ENCODE data around the gene NHLRC4. TPM values are rescaled to one million over a fixed set of nuclear protein-coding genes. Genes with fewer than 3 reads are reported as not detected.

NHLRC4 gene
- total RNA-seq, 2 donors from 2014 or later, result 0.33 to 0.48 TPM

GRCh38 chr16:526181-527014 is 40.4 kb upstream of the NHLRC4 start:
- Mint-ChIP-seq H3K36me3 (no peaks in the 10 kb centered on the region), H3K4me1 (ENCODE audit: low read depth in 2 of 2) (peaks cover 21 to 34% of the 10 kb centered on the region in 2 donors), H3K4me3 (peak overlapping the region; percentile 87), H3K27me3 (no peaks in the 10 kb centered on the region), H3K9me3 (no peaks in the 10 kb centered on the region), H3K27ac (peak overlapping the region; percentile 92 to 93)
- DNase-seq (ENCODE audit: low spot score) (no peak), ATAC-seq (no peak)

GRCh38 chr16:527015-527903 is 39.5 kb upstream of the NHLRC4 start, which contains the start of gene CAPN15:
Gene CAPN15 (plus strand): TSS chr16:527712. CDS start chr16:546839, 19,127 bp downstream.
- H3K27me3 Mint-ChIP-seq, result no peaks in the 10 kb centered on the region
- peak within 1 kb of the TSS; percentile 93 to 94 for H3K27ac Mint-ChIP-seq
- ATAC-seq, result peak; percentile 84 to 91
- DNase-seq (ENCODE audit: low spot score), result peak; percentile 90
- peaks cover 21 to 34% of the 10 kb centered on the region in 2 donors for H3K4me1 Mint-ChIP-seq (ENCODE audit: low read depth in 2 of 2)
- H3K36me3 Mint-ChIP-seq, result no peaks in the 10 kb centered on the region
- no peaks in the 10 kb centered on the region for H3K9me3 Mint-ChIP-seq
- H3K4me3 Mint-ChIP-seq, result peak within 1 kb of the TSS; percentile 96

DNA sequence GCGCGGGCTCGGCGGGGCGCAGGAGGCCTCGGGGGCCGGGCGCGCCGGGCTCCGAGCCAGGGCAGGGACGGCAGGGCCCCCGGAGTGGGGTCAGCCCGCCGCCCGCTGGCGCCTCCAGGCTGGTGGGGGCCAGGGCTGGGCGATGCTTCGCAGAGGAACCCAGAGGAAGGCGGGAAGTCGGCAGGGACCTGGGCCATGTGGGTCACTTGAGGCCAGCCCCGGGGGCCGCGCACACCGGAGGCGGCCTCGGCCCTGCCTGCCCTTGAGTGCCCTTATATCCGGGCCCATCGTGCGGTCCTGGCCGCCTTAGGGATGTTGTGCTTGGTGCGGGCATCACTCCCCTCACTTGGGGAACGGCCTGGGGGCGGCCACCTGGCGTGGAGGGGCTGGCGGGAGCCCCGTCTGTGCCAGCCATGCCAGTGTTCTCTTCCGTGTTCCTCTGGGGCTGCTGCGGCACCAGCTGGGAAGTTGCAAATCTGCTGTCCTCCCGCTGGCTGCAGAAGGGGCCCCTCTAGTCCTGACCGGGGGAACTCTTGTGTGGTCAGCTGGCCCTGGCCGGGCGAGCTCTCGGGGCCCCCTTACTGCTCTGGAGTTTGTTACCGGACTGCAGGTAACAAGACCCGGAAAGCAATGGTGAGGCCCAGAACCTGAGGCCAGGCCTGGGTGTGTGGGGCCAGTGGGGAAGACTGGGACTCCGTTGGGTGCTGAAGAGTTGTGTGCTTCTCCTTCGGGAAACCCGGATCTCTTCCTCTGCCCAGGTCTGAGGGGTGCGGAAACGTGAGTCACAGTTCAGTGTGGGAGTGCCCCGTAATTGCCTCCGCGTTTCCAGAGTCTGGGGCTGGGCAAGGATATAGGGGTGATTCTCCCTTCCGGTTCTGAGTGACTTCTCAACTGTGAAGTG is 38.4 kb upstream of the NHLRC4 start:
- Mint-ChIP-seq H3K4me1 (ENCODE audit: low read depth in 2 of 2) (peaks cover 21 to 34% of the 10 kb centered on the region in 2 donors), H3K9me3 (no peaks in the 10 kb centered on the region), H3K27ac (peak overlapping the region; percentile 93 to 94), H3K36me3 (no peaks in the 10 kb centered on the region), H3K4me3 (peak overlapping the region; percentile 96), H3K27me3 (no peaks in the 10 kb centered on the region)
- ATAC-seq (peak; percentile 1 to 15), DNase-seq (ENCODE audit: low spot score) (peak; percentile 66)

GRCh38 chr16:529012-529575 is 37.7 kb upstream of the NHLRC4 start:
- H3K36me3 Mint-ChIP-seq, result no peaks in the 10 kb centered on the region
- no peaks in the 10 kb centered on the region for H3K9me3 Mint-ChIP-seq
- DNase-seq (ENCODE audit: low spot score), result no peak
- H3K4me1 Mint-ChIP-seq (ENCODE audit: low read depth in 2 of 2), result peaks cover 21 to 34% of the 10 kb centered on the region in 2 donors
- H3K27me3 Mint-ChIP-seq, result no peaks in the 10 kb centered on the region
- ATAC-seq, result no peak
- H3K4me3 Mint-ChIP-seq, result peak overlapping the region; percentile 96
- H3K27ac Mint-ChIP-seq, result peak overlapping the region; percentile 93 to 94

DNA sequence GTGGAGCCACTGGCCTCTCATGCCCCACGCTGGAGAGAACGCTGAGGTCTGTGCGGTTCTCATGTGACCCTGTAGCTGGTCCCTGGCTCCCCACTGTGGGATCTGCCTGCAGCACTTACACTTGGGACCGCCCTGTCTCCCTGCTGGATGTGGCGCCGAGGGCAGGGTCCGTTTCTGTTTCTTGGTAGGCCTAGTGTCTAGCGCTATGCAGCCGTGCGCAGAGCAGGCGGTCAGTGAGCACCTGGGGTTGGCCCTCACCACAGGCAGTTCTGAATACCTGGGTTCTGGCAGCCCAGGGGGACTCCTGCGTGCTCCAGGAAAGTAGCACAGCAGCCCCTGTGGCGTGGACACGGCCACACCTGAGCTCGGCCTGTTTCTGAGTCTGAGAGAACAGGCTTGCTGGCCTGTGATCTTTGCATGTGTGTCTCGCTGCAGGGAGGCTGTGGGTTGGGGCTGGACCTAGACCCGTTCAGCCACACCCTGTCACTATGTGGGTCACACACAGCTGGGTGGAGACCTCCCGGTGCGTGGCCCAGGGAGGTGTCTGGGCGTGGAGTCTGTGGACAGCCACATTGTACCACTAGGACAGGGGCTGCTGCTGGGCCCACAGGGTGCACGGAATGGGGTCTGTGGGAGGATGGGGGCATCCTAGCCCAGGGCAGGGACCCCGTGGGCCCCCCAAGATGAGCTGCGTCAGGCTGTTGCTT is 36.5 kb upstream of the NHLRC4 start:
- peak overlapping the region; percentile 93 to 94 for H3K27ac Mint-ChIP-seq
- H3K27me3 Mint-ChIP-seq, result no peaks in the 10 kb centered on the region

GRCh38 chr16:531494-532125 is 35.2 kb upstream of the NHLRC4 start:
- ATAC-seq (no peak), DNase-seq (ENCODE audit: low spot score) (peak; percentile 58)
- Mint-ChIP-seq H3K27ac (peak overlapping the region in 1 of 2 donors; percentile 53), H3K4me1 (ENCODE audit: low read depth in 2 of 2) (peaks cover 16 to 19% of the 10 kb centered on the region in 2 donors), H3K36me3 (no peaks in the 10 kb centered on the region), H3K9me3 (no peaks in the 10 kb centered on the region), H3K27me3 (no peaks in the 10 kb centered on the region), H3K4me3 (no peak overlapping the region)

More for the DNA sequence above, 36.5 kb upstream of the NHLRC4 start:
- Mint-ChIP-seq H3K36me3 (no peaks in the 10 kb centered on the region), H3K4me3 (peak overlapping the region; percentile 96), H3K9me3 (no peaks in the 10 kb centered on the region), H3K4me1 (ENCODE audit: low read depth in 2 of 2) (peaks cover 23 to 31% of the 10 kb centered on the region in 2 donors)
- DNase-seq (ENCODE audit: low spot score) (peak; percentile 52), ATAC-seq (no peak)

DNA sequence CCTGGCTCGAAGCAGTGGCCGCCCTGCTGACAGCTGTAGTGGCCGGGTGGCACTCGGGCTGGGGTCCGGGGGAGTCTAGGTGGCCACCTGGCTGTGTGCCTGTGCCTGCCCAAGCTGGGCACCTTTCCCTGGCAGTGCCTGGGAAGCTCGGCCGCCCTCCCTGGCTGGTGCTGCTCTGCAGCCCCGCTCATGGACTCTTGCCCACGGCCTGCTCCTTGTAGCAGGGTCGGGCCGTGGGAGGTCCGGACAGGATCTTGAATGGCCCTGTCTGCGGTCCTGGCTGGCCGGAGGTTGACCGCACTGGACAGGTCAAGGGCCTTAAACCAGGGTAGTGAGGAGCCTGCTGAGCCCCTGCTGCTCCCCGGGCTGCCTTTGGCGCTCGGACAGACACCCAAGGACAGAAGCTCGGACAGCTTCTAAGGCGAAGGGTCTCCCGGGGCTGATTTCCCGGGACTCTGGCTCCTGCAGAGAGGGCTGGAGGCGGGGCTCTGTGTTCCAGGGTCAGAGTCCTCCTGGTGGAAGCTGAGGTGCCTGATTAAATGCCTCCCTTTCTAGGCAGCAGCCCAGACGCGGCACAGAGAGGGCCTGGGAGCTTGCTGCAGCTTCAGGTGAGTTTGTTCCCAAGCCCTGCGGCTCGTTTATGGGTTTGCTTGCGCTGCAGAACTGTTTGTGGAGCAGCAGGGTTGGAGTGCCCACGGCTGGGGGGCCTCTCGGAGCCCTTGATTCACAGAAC is 33.2 kb upstream of the NHLRC4 start:
- no peaks in the 10 kb centered on the region for H3K36me3 Mint-ChIP-seq
- ATAC-seq (no peak), DNase-seq (ENCODE audit: low spot score) (no peak)
- H3K4me1 Mint-ChIP-seq (ENCODE audit: low read depth in 2 of 2), result peaks cover 16 to 17% of the 10 kb centered on the region in 2 donors
- no peaks in the 10 kb centered on the region for H3K9me3 Mint-ChIP-seq
- no peak overlapping the region for H3K4me3 Mint-ChIP-seq
- H3K27me3 Mint-ChIP-seq, result no peaks in the 10 kb centered on the region
- peak overlapping the region in 1 of 2 donors; percentile 53 for H3K27ac Mint-ChIP-seq

DNA sequence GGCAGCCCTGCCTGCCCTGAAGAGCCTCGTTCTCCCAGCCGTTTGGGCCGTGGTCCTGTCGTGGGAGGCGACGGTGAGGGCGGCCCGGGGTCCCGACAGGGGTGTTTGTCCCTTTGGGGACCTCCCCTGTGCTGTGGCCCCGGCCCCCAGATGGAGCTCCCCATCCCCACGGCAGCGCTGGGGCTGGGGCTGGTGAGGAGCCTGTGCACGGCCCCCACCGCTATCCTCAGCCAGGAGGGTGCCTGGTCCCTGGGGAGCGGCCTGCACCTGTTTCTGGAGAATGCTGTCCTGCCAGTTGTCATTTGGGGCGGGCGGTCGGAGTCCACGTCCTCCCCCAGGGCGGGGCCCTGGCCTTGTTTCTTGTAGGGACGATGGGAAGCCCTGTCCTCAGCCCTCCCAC is 32.7 kb upstream of the NHLRC4 start:
- ATAC-seq (no peak), DNase-seq (ENCODE audit: low spot score) (no peak)
- Mint-ChIP-seq H3K27me3 (no peaks in the 10 kb centered on the region), H3K36me3 (no peaks in the 10 kb centered on the region), H3K4me1 (ENCODE audit: low read depth in 2 of 2) (peaks cover 14 to 15% of the 10 kb centered on the region in 2 donors), H3K4me3 (no peak overlapping the region), H3K9me3 (no peaks in the 10 kb centered on the region), H3K27ac (no peak overlapping the region)

- DNase-seq (ENCODE audit: low spot score) (no peak), ATAC-seq (no peak)
- Mint-ChIP-seq H3K27me3 (no peaks in the 10 kb centered on the region), H3K9me3 (no peaks in the 10 kb centered on the region), H3K4me1 (ENCODE audit: low read depth in 2 of 2) (peaks cover 7 to 13% of the 10 kb centered on the region in 2 donors), H3K4me3 (no peak overlapping the region), H3K27ac (no peak overlapping the region), H3K36me3 (no peaks in the 10 kb centered on the region)
Observed at GRCh38 chr16:534856-535445, 31.9 kb upstream of the NHLRC4 start.

DNA sequence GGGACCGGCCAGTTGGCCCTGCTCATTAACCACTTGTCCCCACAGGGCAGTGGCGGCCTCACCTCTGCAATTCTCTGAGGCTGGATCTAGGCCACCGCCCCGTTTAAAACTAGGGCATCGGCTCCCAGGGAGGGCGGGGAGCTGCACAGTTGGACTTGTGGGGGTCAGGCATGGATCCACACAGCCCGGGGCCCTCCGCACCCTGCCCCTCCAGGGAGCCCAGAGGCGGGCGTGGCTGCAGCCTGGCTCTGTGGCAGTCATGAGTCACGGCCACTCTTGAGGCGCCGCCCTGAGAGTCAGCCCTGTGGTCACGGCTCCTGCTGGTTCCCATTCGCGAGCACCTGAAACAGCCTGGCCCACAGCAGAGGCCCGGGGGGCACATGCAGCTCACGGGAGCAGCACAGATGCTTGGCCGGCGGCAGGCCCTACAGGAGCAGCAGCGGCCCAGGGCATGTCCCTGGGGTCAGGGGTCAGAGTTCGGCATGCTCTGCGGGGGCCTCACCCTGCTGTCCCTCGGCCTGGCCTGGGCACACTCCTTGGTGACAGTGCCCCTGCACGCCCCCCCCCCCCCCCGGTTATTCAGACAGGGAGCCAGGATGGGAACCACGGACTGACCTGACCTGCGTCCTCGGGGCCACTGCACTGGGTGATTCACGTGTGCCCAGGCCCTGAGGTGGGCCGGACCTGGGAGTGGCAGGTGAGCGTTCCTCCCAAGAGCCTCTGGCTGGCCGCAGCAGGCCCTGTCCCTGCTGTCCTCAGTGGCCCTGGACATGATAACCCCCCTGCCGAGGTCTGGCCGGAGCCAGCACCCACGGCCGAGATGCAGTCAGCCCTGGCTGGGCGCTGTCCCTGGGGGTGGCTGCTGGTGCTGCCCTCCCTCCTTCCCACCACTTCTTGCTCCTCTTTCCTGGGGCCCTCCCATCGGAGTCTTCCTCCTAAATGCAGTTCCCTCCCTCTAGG is 31.1 kb upstream of the NHLRC4 start:
- Mint-ChIP-seq H3K36me3 (no peaks in the 10 kb centered on the region), H3K4me3 (no peak overlapping the region), H3K27me3 (no peaks in the 10 kb centered on the region), H3K4me1 (ENCODE audit: low read depth in 2 of 2) (peaks cover 0 to 7% of the 10 kb centered on the region in 2 donors), H3K9me3 (no peaks in the 10 kb centered on the region), H3K27ac (no peak overlapping the region)
- DNase-seq (ENCODE audit: low spot score) (no peak), ATAC-seq (peak in 1 of 2 donors; percentile 11)
